Activated T-cell treated with anti-CD3 and anti-CD28 coated beads, Interleukin-2, amount 50 U/mL, for 4 hours (primary cell): Measurements from ENCODE around the gene ZBTB22. TPM values are rescaled to one million over a fixed set of nuclear protein-coding genes. Genes with fewer than 3 reads are reported as not detected.

Experiments used
- ATAC-seq, 2 donors: fragments of 200-7000 bp; cut with Tn5 transposase; one replicate each; pipeline ENCODE4 v1.10.0; 2021
- DNase-seq: peaks from one replicate; pipeline ENCODE4 v3.0.0-alpha.2; 2020
- H3K27me3 Mint-ChIP-seq: one replicate; pipeline ENCODE4 v1.8.0; 2021; ENCODE audit warnings: low read depth, mixed read lengths
- H3K36me3 Mint-ChIP-seq: one replicate; pipeline ENCODE4 v1.8.0; 2022; ENCODE audit warnings: mixed read lengths; ENCODE audit not compliant: insufficient read depth
- H3K4me1 Mint-ChIP-seq: one replicate; pipeline ENCODE4 v1.8.0; 2021; ENCODE audit warnings: low read depth, mixed read lengths
- H3K4me3 Mint-ChIP-seq: one replicate; pipeline ENCODE4 v1.8.0; 2021; ENCODE audit warnings: mild to moderate bottlenecking, moderate library complexity, mixed read lengths
- H3K9me3 Mint-ChIP-seq: one replicate; pipeline ENCODE4 v1.8.0; 2021; ENCODE audit warnings: mixed read lengths
- total RNA-seq, 3 donors: library from RNA; stranded (reverse); gene quantifications; one replicate each; pipeline ENCODE4 v1.2.1, GENCODE V29; 2021

Gene ZBTB22
- total RNA-seq, 3 donors from 2014 or later: 6.1 to 9.4 (median 8.9) TPM

GRCh38 chr6:33316603-33317418, 733 bp downstream of the ZBTB22 start:
- Mint-ChIP-seq H3K4me3 (peak overlapping the region; percentile 75), H3K27me3 (no peaks in the 10 kb centered on the region), H3K36me3 (peaks cover 22% of the 10 kb centered on the region), H3K4me1 (peaks cover 77% of the 10 kb centered on the region), H3K9me3 (no peaks in the 10 kb centered on the region)
- ATAC-seq (no peak), DNase-seq (no peak)

- Mint-ChIP-seq H3K9me3 (no peaks in the 10 kb centered on the region), H3K27me3 (no peaks in the 10 kb centered on the region), H3K36me3 (peaks cover 20% of the 10 kb centered on the region), H3K4me1 (peaks cover 73% of the 10 kb centered on the region), H3K4me3 (peak overlapping the region; percentile 75)
- ATAC-seq (no peak), DNase-seq (no peak)
Measured at GRCh38 chr6:33315793-33316602, 1.5 kb downstream of the ZBTB22 start.

GRCh38 chr6:33314943-33315792, 2.4 kb downstream of the ZBTB22 start:
- peak overlapping the region; percentile 95 for H3K4me3 Mint-ChIP-seq
- ATAC-seq (no peak), DNase-seq (no peak)
- no peaks in the 10 kb centered on the region for H3K27me3 Mint-ChIP-seq
- peaks cover 19% of the 10 kb centered on the region for H3K36me3 Mint-ChIP-seq
- peaks cover 68% of the 10 kb centered on the region for H3K4me1 Mint-ChIP-seq
- no peaks in the 10 kb centered on the region for H3K9me3 Mint-ChIP-seq

GRCh38 chr6:33314515-33314942, 3.0 kb downstream of the ZBTB22 start:
- H3K9me3 Mint-ChIP-seq: no peaks in the 10 kb centered on the region
- H3K4me3 Mint-ChIP-seq: peak overlapping the region; percentile 95
- ATAC-seq (peak; percentile 18 to 23), DNase-seq (peak; percentile 67)
- no peaks in the 10 kb centered on the region for H3K27me3 Mint-ChIP-seq
- H3K4me1 Mint-ChIP-seq: peaks cover 62% of the 10 kb centered on the region
- peaks cover 15% of the 10 kb centered on the region for H3K36me3 Mint-ChIP-seq

- peaks cover 58% of the 10 kb centered on the region for H3K4me1 Mint-ChIP-seq
- peaks cover 12% of the 10 kb centered on the region for H3K36me3 Mint-ChIP-seq
- ATAC-seq: peak; percentile 55 to 60
- peak within 1 kb of the TSS; percentile 95 for H3K4me3 Mint-ChIP-seq
- no peaks in the 10 kb centered on the region for H3K27me3 Mint-ChIP-seq
- peak; percentile 81 for DNase-seq
- no peaks in the 10 kb centered on the region for H3K9me3 Mint-ChIP-seq
Measured at GRCh38 chr6:33313709-33314514, 3.6 kb downstream of the ZBTB22 start, which contains the start of gene TAPBP. Gene TAPBP (minus strand): TSS chr6:33314078. CDS start chr6:33314041, 37 bp downstream.

- peak; percentile 10 to 20 for ATAC-seq
- peaks cover 58% of the 10 kb centered on the region for H3K4me1 Mint-ChIP-seq
- peaks cover 13% of the 10 kb centered on the region for H3K36me3 Mint-ChIP-seq
- no peaks in the 10 kb centered on the region for H3K9me3 Mint-ChIP-seq
- H3K27me3 Mint-ChIP-seq: no peaks in the 10 kb centered on the region
- DNase-seq: peak; percentile 48
- peak overlapping the region; percentile 95 for H3K4me3 Mint-ChIP-seq
Measured at GRCh38 chr6:33313105-33313708, 4.3 kb downstream of the ZBTB22 start.

- peaks cover 13% of the 10 kb centered on the region for H3K36me3 Mint-ChIP-seq
Measured at GRCh38 chr6:33312361-33313104, 5.0 kb downstream of the ZBTB22 start.

GRCh38 chr6:33306356-33306755, 11.2 kb downstream of the ZBTB22 start:
- DNase-seq: no peak
- peaks cover 33% of the 10 kb centered on the region for H3K36me3 Mint-ChIP-seq
- H3K4me3 Mint-ChIP-seq: no peak overlapping the region
- ATAC-seq: no peak
- H3K4me1 Mint-ChIP-seq: peaks cover 38% of the 10 kb centered on the region
- no peaks in the 10 kb centered on the region for H3K27me3 Mint-ChIP-seq
- no peaks in the 10 kb centered on the region for H3K9me3 Mint-ChIP-seq

More at GRCh38 chr6:33312361-33313104, 5.0 kb downstream of the ZBTB22 start:
- Mint-ChIP-seq H3K27me3 (no peaks in the 10 kb centered on the region), H3K4me3 (peak overlapping the region; percentile 95), H3K4me1 (peaks cover 58% of the 10 kb centered on the region), H3K9me3 (no peaks in the 10 kb centered on the region)
- ATAC-seq (peak; percentile 30 to 32), DNase-seq (peak; percentile 81)

- H3K4me1 Mint-ChIP-seq: peaks cover 41% of the 10 kb centered on the region
- H3K36me3 Mint-ChIP-seq: peaks cover 30% of the 10 kb centered on the region
Measured at GRCh38 chr6:33305052-33305451, 12.5 kb downstream of the ZBTB22 start.

GRCh38 chr6:33304216-33304615, 13.3 kb downstream of the ZBTB22 start:
- no peaks in the 10 kb centered on the region for H3K27me3 Mint-ChIP-seq
- no peak overlapping the region for H3K4me3 Mint-ChIP-seq
- no peak for DNase-seq
- no peak for ATAC-seq
- H3K4me1 Mint-ChIP-seq: peaks cover 49% of the 10 kb centered on the region
- H3K9me3 Mint-ChIP-seq: no peaks in the 10 kb centered on the region
- H3K36me3 Mint-ChIP-seq: peaks cover 34% of the 10 kb centered on the region

More at GRCh38 chr6:33305052-33305451, 12.5 kb downstream of the ZBTB22 start:
- ATAC-seq (no peak), DNase-seq (no peak)
- no peak overlapping the region for H3K4me3 Mint-ChIP-seq
- no peaks in the 10 kb centered on the region for H3K27me3 Mint-ChIP-seq
- H3K9me3 Mint-ChIP-seq: no peaks in the 10 kb centered on the region

- H3K4me1 Mint-ChIP-seq: peaks cover 48% of the 10 kb centered on the region
- H3K27me3 Mint-ChIP-seq: no peaks in the 10 kb centered on the region
- DNase-seq (no peak), ATAC-seq (no peak)
- H3K4me3 Mint-ChIP-seq: no peak overlapping the region
- peaks cover 29% of the 10 kb centered on the region for H3K36me3 Mint-ChIP-seq
- no peaks in the 10 kb centered on the region for H3K9me3 Mint-ChIP-seq
Measured at GRCh38 chr6:33301877-33302276, 15.7 kb downstream of the ZBTB22 start.

- H3K36me3 Mint-ChIP-seq: peaks cover 20% of the 10 kb centered on the region
- peak; percentile 88 for ATAC-seq
- no peaks in the 10 kb centered on the region for H3K27me3 Mint-ChIP-seq
- peak; percentile 91 for DNase-seq
- no peaks in the 10 kb centered on the region for H3K9me3 Mint-ChIP-seq
- peaks cover 36% of the 10 kb centered on the region for H3K4me1 Mint-ChIP-seq
- peak overlapping the region; percentile 94 for H3K4me3 Mint-ChIP-seq
Measured at GRCh38 chr6:33299237-33299944, 18.2 kb downstream of the ZBTB22 start.
